ENCODE results near the gene CLDN7.
A peak's percentile ranks its signal among the peaks of the same experiment; 100 is the strongest.

Gene CLDN7

GRCh38 chr17:7218166-7218565 is 44.1 kb downstream of the CLDN7 start:
- no peak for DNase-seq

- no peak for DNase-seq
Measured at GRCh38 chr17:7217113-7217987, 44.9 kb downstream of the CLDN7 start.

- DNase-seq = no peak
Measured at GRCh38 chr17:7216242-7217112, 45.8 kb downstream of the CLDN7 start.

- DNase-seq = no peak
Measured at GRCh38 chr17:7215652-7216180, 46.6 kb downstream of the CLDN7 start.

- DNase-seq = no peak
Measured at GRCh38 chr17:7215136-7215638, 47.1 kb downstream of the CLDN7 start.

- peak; percentile 100 for DNase-seq
Measured at GRCh38 chr17:7214300-7215135, 47.8 kb downstream of the CLDN7 start.

- peak; percentile 81 for DNase-seq
Measured at GRCh38 chr17:7213895-7214299, 48.4 kb downstream of the CLDN7 start.

GRCh38 chr17:7211491-7212273 is 50.6 kb downstream of the CLDN7 start:
- no peak for DNase-seq
